NCI-H345 treated with DMSO at 0.1 percent for 48 hours (cell line): Measurements from ENCODE around the gene CORO7.
"Not testable (repeated sequence)": the region's sequence is repeated elsewhere in the genome, so short reads cannot be mapped to it uniquely, and the experiment has no call there.

Source experiments
- DNase-seq: peaks from one replicate; lab custom pipeline; 2025; ENCODE audit not compliant: unreplicated experiment; lab: John Stamatoyannopoulos, UW

Gene CORO7

DNA sequence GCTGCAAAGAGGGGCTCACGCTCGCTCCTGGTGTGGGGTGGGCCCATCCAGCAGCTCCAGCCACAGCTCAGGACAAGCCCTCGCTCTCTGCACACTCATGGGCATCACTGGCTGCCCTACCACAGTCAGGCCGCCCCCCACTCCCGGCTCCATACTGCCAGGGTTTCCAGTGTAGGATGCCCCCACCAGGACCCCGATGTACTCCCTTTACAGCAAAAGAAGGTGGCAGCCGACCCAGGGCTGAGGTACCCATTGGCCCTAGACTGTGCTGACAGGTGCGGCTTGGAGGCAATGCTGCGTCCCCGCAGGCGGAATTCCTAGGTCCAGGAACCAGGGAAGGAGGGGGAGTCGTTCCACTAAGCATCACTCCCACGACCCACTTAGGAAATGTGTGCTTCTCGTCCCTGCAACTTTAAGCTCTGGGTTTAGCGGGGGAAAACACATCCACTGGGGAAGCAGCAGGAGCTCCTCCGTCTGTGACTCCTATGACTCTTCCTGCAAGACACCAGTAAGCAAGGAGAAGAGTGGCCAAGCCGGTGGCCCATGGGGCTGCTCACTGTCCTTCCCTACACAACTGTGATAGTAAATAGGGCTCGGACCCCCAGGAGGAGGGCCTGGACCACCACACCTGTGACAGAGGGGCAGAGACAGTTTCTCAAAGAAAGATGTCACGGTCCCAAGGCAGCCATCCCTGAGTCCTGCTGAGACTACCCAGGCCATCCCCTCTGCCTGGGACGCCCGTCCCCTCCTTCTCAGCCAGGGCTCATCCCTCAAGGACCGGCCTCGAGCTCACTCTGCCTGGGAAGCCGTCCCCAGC, 13.1 kb downstream of the CORO7 start:
- no peak for DNase-seq

DNA sequence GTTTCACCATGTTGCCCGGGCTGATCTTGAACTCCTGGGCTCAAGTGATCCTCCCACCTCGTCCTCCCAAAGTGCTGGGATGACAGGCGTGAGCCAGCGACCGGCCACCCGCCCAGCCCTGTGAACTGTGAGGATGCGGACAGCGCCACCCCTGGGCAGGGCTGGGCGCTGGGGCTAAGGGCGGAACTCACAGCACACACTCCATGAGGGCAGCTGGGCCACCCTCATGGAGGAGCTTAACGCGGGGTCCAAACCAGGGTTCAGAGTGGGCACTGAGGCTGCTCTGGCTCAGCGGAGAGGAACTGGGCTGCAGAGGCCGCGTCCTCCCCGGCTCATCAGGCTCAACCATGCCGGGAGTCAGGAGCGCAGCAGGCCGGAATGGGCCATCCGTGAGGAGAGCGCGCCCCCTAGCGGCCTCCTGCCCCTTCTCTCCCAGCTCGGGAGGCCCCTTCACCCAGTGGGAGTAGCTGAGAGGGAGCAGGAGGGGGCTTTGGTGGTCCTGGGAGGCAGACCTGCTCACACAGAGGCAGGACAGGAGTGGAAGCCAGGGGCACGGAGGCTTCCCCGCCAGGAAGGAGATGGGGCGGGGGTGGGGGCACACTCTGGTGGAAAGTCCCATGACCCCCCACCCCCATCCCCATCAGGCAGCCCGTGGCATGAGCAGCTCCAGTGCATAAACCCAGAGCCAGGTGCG, 13.8 kb downstream of the CORO7 start:
- DNase-seq = peak; percentile 18

- no peak for DNase-seq
These were observed 14.9 kb downstream of the CORO7 start for GRCh38 chr16:4401510-4401909.

- no peak for DNase-seq
These were observed 15.3 kb downstream of the CORO7 start for GRCh38 chr16:4401094-4401501.

- no peak for DNase-seq
These were observed 17.2 kb downstream of the CORO7 start for GRCh38 chr16:4399001-4399730.

DNA sequence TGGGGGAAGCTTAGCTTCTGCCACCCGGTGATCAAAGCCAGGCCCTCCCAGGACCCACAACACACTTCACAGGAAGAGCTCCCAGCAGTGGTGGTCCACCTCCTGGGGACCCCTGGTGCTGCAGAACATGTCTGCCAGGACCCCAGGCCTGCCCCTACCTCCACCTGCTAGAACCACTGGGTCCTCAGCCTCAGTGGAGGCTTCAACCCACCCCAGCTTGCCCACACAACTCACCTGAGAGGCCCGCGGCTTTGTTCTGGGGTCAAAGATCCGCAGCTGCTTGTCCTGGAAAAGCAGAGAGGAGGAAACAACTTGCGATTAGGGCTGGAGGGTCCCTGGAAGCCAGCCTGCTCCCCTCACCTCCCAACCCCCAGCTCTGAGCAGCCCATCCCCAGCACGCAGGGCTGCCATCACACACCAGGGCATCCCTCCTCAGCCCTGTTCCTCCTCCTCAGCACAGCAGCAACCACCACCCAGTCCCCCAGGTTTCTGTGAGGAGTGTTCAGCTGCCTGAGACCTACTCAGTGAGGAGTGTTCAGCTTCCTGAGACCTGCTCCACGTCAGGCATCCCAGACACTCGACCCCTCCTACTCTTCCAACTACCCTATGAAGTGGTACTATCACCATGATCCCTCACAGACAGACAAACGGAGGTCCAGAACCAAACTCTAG, 21.2 kb downstream of the CORO7 start:
- no peak for DNase-seq

DNA sequence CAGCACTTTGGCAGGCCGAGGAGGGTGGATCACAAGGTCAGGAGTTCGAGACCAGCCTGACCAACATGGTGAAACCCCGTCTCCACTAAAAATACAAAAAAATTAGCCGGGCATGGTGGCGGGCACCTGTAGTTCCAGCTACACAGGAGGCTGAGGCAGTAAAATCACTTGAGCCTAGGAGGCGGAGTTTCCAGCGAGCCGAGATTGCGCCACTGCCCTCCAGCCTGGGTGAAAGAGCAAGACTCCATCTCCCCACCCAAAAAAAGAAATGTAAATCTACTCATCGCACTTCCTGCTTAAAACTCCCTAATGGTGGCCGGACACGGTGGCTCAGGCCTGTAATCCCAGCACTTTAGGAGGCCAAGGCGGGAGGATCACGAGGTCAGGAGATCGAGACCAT, 22.5 kb downstream of the CORO7 start:
- not testable (repeated sequence) for DNase-seq

GRCh38 chr16:4393240-4393600, 23.2 kb downstream of the CORO7 start:
- DNase-seq = no peak

DNA sequence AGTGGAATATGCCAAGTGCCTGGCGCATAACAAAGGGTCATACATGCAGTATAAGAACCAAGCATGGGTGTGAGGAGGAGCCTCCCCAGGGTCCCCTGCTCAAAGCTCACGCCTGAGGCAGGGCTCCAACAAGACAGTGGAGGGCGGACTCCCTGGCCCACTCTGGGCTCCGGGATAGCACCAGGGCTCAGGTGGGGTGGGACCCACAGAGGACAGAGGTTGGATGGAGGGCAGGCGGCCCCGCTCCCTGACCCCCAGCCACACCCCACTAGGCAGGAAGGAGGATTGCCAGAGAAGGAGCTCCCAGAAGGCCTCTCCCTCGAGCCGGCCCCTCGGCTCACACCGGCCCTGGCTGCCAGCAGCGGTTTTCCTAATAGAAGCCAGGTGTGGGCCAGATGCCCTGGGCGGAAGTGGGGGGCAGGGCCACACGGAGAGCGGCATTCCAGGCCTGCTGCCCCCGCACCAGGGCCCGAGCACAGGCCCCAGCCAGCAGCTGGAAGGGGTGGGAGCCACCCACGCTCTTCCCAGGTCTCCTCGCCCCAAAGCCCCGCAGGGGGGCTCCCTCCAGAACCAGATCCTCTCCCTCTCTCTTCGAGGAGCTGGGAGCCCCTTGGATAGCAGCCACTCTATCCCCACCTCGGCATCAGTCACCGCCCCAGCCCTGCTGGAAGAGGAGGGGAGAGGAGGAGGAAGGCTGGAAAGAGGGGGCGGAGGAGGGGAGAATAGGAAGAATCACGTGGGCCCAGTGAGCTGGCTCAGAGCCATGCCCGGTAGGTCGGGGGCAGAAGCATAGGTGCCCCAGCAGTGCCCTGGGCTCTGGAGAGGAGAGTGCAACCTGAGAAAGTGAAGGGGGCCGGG, 23.8 kb downstream of the CORO7 start:
- DNase-seq = no peak

DNA sequence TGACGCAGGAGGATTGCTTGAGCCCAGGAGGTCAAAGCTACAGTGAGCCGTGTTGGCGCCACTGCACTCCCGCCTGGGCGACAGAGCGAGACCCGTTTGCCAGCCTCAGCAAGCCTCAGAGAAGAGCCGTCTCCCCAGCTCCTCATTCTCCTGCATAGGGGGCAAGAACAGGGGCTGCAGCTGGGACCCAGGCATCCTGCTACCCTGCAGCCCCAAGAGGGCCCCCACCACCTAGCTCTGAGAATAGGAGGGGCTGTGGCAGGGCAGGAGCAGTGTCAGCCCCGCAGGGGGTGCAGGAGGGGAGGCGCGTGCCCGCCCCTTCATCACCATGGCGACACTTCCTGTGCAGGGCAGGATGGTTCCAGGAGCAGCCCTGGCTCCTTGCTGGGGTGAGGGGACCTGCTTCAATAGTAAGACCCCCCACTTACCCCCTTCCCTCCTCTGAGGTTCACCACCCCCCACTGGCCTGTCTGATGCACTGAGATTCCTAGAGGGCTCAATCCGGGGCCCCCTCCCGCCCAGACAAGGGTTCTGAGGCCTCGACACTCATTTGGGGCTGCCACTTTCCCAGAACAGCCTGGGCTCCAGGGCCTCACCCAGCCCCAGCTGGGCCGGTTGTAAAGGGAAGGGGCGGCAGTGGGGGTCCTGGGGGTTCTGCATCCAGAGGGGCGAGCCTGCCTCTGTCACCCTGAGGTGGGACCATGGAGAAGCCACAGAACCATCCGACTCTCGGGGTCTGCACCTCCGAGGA, 24.6 kb downstream of the CORO7 start:
- DNase-seq = no peak

GRCh38 chr16:4390266-4391260, 25.8 kb downstream of the CORO7 start:
- no peak for DNase-seq

DNA sequence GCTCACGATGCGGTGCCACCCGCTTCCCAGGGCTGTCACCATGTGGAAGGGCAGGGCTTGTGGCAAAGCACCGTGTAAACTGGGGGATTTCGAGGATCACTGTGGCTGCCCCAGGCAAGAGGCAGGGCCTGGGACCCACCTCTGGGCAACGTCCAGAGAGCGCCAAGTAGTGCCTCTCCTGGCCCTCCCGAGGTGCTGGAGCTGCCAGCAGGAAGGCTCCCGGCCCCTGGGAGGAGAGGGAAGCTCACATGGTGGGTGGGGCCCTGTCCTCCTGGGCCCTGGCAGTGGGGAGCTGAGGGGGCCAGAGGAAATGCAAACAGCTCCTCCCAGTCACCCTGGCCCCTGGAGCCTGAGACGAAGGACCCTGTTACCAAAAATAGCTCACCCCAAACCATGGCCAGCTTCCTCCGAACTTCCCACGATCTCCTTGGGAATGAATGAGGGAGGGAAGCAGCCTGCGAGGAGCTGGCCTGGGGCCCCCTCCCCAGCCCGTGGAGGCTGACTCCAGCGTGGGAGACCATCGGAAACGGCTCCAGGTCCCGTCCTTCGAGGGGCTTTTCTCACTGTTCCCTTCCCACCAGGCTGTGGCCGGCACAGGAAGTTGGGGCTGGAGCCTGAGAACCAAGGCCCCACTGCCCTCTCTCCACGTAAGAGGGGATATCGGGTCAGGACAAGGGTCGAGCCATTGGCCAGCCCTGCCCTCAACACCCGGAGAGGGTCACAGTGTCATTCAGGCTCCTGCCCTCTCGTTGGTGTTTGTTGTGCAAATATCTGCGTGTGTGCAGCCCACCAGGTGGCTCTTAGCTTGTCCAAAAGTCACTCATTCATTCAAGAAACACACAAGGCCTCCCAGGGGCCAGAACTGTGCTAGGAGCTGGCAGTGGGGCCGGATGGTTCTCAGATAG, 27.1 kb downstream of the CORO7 start:
- no peak for DNase-seq

DNA sequence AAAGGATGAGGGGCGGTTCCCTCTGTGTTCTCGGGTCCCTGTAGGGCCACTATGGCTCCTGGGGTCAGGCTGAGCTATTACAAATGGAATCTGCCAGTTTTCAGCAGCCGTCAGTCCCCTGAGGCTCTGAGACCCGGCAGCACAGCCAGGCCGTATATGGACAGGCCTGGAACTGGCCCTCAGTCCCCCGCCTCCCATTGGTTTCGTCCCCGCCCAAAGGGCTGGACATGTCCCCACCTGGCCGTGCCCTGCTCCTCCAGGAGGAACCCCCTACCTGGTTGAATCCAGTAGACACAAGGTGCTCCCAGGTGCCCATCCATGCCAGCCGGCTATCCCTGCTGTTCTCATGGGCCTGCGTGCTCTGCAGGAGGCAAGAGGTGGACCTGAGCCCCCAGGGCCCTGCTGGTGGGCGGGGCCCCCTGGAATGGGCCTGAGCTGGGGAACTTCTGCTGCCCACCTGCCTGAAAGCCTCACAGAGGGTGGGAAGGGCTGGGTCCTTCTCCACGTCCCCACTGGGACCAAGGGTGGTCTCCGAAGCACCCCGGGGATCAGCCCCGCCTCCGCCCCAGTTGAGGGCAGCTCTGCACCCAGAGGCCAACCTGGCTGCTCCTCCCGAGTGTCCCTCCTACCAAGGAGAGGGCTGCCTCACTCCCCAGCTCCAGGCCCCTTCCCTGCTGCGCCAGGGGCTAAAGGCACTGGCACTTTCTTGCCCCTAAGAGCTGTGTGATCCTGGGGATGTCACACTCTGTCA, 27.9 kb downstream of the CORO7 start:
- no peak for DNase-seq

GRCh38 chr16:4387781-4388180, 28.6 kb downstream of the CORO7 start:
- no peak for DNase-seq

GRCh38 chr16:4386951-4387565, 29.3 kb downstream of the CORO7 start:
- DNase-seq = no peak

DNA sequence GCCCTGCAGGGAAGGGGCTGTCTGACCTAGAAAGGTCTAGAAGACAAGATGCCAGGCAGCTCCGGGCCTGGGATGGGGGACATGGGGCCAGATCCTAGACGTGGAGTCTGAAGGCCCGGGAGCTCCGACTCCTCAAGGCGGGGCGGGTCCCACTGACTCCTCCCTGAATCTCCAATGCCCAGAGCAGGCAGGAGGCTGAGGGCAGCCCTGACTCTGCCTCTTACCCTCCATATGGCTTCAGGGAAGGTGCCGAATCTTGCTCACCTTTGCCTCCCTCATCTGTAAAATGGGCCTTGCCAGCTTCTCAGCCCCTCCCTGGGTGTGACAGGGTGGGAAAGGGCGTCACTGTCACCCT, 30.0 kb downstream of the CORO7 start:
- DNase-seq = no peak
